Stimulated activated CD4-positive, alpha-beta T cell treated with anti-CD3 and anti-CD28 coated beads, Interleukin-12 subunit alpha, Interleukin-12 subunit beta, amount 100 ng/mL, for 4 hours (primary cell): ENCODE data around the gene TNRC6B.
"Not testable (repeated sequence)": the region's sequence is repeated elsewhere in the genome, so short reads cannot be mapped to it uniquely, and the experiment has no call there.

Experiments
- DNase-seq: peaks from one replicate; pipeline ENCODE4 v3.0.0-alpha.2; 2020

TNRC6B gene

GRCh38 chr22:40183603-40184002, 5.9 kb downstream of the TNRC6B start:
- DNase-seq, result not testable (repeated sequence)

GRCh38 chr22:40187389-40187788, 9.7 kb downstream of the TNRC6B start:
- no peak for DNase-seq

GRCh38 chr22:40189997-40190396, 12.3 kb downstream of the TNRC6B start:
- no peak for DNase-seq

GRCh38 chr22:40190501-40190900, 12.8 kb downstream of the TNRC6B start:
- no peak for DNase-seq

- DNase-seq, result no peak
These were observed 16.0 kb downstream of the TNRC6B start for GRCh38 chr22:40193429-40194421.

- DNase-seq, result no peak
These were observed 16.9 kb downstream of the TNRC6B start for GRCh38 chr22:40194656-40195055.

GRCh38 chr22:40196628-40197360, 19.1 kb downstream of the TNRC6B start:
- DNase-seq, result no peak

GRCh38 chr22:40197421-40197820, 19.7 kb downstream of the TNRC6B start:
- not testable (repeated sequence) for DNase-seq

- no peak for DNase-seq
These were observed 21.0 kb downstream of the TNRC6B start for GRCh38 chr22:40198733-40199132.

GRCh38 chr22:40199223-40199622, 21.5 kb downstream of the TNRC6B start:
- DNase-seq, result no peak

GRCh38 chr22:40199852-40200251, 22.1 kb downstream of the TNRC6B start:
- no peak for DNase-seq

GRCh38 chr22:40200795-40201530, 23.2 kb downstream of the TNRC6B start:
- DNase-seq, result no peak

- DNase-seq, result no peak
These were observed 24.7 kb downstream of the TNRC6B start for GRCh38 chr22:40202225-40202944.

- DNase-seq, result no peak
These were observed 25.8 kb downstream of the TNRC6B start for GRCh38 chr22:40203572-40203971.

- DNase-seq, result no peak
These were observed 26.8 kb downstream of the TNRC6B start for GRCh38 chr22:40204321-40205116.

GRCh38 chr22:40206561-40206960, 28.8 kb downstream of the TNRC6B start:
- no peak for DNase-seq

- DNase-seq, result no peak
These were observed 33.1 kb downstream of the TNRC6B start for GRCh38 chr22:40210818-40211217.

- no peak for DNase-seq
These were observed 33.8 kb downstream of the TNRC6B start for GRCh38 chr22:40211476-40212054.

- no peak for DNase-seq
These were observed 34.4 kb downstream of the TNRC6B start for GRCh38 chr22:40212121-40212520.

GRCh38 chr22:40213478-40213877, 35.8 kb downstream of the TNRC6B start:
- no peak for DNase-seq

- DNase-seq, result no peak
These were observed 37.5 kb downstream of the TNRC6B start for GRCh38 chr22:40215266-40215665.
